GM19438 (cell line): ENCODE data around the gene RXYLT1.
A peak's percentile ranks its signal among the peaks of the same experiment; 100 is the strongest.
"Not testable (repeated sequence)": the region's sequence is repeated elsewhere in the genome, so short reads cannot be mapped to it uniquely, and the experiment has no call there.

Experiments used
- ATAC-seq: cut with Tn5 transposase; IDR thresholded peaks from one replicate; pipeline ENCODE4 v1.9.1; 2021; ENCODE audit warnings: low read depth; ENCODE audit not compliant: unreplicated experiment

The RXYLT1 gene

DNA sequence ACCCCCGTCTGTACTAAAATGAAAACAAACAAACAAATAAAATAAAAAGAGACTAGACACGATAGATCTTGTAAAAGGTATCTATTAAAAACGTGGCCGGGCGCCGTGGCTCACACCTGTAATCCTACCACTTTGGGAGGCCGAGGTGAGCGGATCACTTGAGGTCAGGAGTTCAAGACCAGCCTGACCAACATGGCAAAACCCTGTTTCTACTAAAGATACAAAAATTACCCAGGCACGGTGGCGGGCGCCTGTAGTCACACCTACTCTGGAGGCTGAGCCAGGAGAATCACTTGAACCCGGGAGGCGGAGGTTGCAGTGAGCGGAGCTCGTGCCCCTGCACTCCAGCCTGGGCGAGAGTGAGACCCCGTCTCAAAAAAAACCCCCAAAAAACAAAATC, 63.0 kb downstream of the RXYLT1 start:
- ATAC-seq, result not testable (repeated sequence)

GRCh38 chr12:63843254-63843720, 63.6 kb downstream of the RXYLT1 start:
- ATAC-seq, result no peak

DNA sequence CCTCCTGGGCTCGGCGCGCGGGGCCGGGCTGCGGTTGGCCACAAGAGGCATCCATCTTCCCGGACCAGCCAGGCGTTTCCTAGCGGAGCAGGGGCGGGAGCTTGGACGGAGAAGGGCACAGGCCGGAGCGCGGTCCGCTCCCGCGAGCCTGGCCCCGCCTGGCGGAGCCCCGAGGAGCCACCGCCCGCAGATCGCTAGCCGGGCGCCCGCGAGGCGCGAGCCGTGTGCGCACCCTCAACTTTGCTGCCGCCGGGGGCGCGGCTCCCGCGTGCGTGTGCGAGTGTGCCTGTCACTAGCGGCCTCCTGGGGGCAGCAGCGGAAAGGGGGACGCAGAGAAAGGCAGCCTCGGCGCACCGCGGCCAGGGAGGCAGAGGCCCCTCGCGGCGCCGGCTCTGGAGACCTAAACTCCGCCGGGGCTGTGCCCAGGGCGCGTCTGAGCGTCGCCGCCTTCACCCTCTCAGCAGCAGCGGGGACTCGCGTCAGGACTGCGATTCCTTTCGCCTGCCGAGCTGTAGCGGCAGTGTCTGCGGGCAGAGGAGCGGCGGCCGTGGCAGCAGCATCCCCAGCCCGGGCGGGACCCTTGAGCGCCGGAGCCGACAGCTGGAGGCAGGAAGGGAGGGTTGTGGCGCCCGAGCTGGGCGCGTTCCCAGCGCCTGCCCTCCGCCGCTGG, 64.1 kb downstream of the RXYLT1 start:
- ATAC-seq, result peak; percentile 94

DNA sequence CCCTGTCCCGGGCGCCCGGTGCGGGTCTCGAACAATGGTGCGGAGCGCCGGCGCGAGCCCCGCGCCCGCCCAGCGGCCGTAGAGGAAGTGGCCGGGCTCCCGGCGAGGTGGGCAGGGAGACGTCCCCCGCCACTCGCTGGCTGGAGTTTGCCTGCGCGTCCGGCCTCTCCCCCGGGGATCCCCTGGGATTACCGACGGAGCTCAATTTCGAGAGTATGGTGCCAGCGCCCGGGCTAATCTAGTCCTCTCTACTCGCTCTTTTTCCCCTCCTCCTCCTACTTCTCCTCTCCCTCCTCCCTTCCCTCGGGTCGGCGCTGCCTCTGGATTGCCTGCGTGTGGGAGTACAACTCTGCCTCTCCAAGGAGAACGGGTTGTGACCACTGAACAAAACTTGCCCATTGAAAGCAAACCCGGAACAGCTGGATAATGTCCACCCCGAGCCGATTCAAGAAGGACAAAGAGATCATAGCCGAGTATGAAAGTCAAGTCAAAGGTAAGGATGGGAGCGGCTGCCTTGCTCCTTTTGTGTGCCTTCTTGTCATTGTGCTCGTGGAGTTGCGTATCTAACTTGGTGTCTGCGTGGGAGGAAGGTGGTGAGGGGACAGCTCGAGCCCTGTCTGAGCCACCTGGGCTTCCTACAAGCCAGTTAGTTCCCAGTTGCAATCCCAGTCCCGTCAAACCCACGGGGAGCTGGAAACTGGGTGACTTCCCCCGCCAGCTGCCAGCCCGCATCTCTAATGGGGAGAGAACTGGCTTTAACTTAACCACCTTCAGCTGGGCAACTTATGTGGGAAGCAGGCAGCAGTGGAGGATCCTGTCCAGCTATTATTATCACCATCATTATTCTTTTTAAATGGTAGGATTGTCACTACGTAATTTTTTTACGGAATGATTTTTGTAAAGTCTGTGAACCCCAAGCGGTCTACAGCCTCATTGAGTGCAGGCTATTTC, 65.0 kb downstream of the RXYLT1 start, which contains the start of gene SRGAP1:
Gene SRGAP1 (plus strand): TSS at position 310 of the 951 bp plus-strand sequence. CDS start 117 bp downstream, at position 427.
- ATAC-seq, result peak; percentile 24

DNA sequence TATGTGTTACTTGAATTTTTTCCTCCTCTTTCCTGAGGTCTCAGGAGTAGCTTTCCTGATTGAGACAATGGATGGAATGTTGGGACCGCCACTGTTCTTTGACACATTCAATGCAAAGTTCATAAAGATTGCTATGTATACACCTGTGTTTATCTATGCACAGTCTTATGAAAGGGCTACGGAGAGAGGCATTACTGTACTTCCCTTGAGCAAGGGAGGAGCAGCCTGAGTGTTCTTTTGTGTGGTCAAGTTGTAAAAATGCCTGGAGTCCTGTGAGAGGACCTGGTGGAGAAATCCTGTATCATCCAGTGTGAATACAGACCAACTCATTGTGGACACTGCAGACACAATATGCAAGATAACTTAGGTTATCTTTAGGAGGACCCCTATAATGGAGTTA, 66.0 kb downstream of the RXYLT1 start:
- no peak for ATAC-seq

- ATAC-seq, result no peak
These were observed 66.7 kb downstream of the RXYLT1 start for GRCh38 chr12:63846238-63846967.

- no peak for ATAC-seq
These were observed 68.7 kb downstream of the RXYLT1 start for GRCh38 chr12:63848450-63848849.

DNA sequence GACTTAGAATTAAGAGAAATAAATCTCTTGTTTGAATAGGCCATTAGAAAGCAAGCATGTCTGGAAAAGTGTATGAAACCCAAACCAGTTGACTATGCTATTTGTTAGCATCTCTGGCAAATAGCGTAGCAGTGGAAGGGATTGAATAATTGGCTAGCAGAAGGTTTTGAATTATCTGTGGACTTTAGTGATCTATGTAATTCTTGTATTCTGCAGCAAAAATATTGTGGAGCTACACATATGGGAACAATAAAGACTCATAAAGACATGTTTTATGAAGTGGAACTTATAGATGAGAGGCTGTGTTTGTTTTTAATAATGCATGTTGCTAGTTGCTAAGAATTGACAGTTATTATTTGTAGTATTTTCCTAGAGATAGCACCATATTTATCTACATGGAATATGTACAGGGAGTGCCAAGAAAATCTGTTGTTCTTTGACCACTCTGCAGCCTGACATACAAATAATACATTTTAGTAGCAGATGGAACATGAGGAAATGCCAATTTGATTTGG, 69.5 kb downstream of the RXYLT1 start:
- ATAC-seq, result no peak

GRCh38 chr12:63849641-63850040, 69.9 kb downstream of the RXYLT1 start:
- no peak for ATAC-seq

- no peak for ATAC-seq
These were observed 74.3 kb downstream of the RXYLT1 start for GRCh38 chr12:63853978-63854377.

DNA sequence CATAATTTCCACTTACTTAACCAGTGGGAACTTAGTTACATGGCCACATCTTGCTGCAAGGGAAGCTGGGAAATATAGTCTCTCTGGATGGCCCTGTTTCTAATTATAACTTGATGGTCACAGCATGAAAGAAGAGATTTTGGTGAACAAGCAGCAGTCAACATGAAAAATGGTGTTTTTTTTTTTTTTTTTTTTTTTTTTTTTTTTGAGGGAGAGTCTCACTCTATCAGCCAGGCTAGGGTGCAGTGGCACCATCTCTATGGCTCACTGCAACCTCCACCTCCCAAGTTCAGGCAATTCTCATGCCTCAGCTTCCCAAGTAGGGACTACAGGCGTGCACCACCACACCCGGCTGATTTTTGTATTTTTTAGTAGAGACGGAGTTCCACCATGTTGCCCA, 75.6 kb downstream of the RXYLT1 start:
- no peak for ATAC-seq

GRCh38 chr12:63857771-63858670, 78.3 kb downstream of the RXYLT1 start:
- no peak for ATAC-seq
